GM11168 (cell line): Measurements from ENCODE around the gene CNFN.

Experiments
- in situ Hi-C: fragments of 300-500 bp; cut with MboI; formaldehyde crosslinking; loops from one replicate; pipeline ENCODE4 v1.12.0; 2022; ENCODE audit warnings: low sequenced_read_pairs; ENCODE audit not compliant: unreplicated experiment

Gene CNFN

GRCh38 chr19:42378225-42379215, 11.6 kb downstream of the CNFN start:
- in situ Hi-C loops, result no loop called here

GRCh38 chr19:42376177-42376555, 13.9 kb downstream of the CNFN start:
- in situ Hi-C loops, result no loop called here

GRCh38 chr19:42375415-42376176, 14.5 kb downstream of the CNFN start:
- in situ Hi-C loops, result no loop called here

GRCh38 chr19:42374826-42375376, 15.2 kb downstream of the CNFN start:
- in situ Hi-C loops, result no loop called here

GRCh38 chr19:42370626-42371175, 19.4 kb downstream of the CNFN start:
- in situ Hi-C loops, result no loop called here

- in situ Hi-C loops, result no loop called here
These were observed 20.0 kb downstream of the CNFN start for GRCh38 chr19:42370068-42370520.

GRCh38 chr19:42369433-42370067, 20.5 kb downstream of the CNFN start:
- in situ Hi-C loops, result no loop called here

- in situ Hi-C loops, result no loop called here
These were observed 21.3 kb downstream of the CNFN start for GRCh38 chr19:42368765-42369164.

GRCh38 chr19:42368360-42368759, 21.7 kb downstream of the CNFN start:
- in situ Hi-C loops, result no loop called here

GRCh38 chr19:42367929-42368328, 22.2 kb downstream of the CNFN start:
- in situ Hi-C loops, result no loop called here

GRCh38 chr19:42366673-42367072, 23.4 kb downstream of the CNFN start:
- in situ Hi-C loops, result no loop called here

GRCh38 chr19:42363614-42364346, 26.3 kb downstream of the CNFN start:
- in situ Hi-C loops, result no loop called here

- in situ Hi-C loops, result no loop called here
These were observed 27.1 kb downstream of the CNFN start for GRCh38 chr19:42362891-42363440.

GRCh38 chr19:42362342-42362741, 27.8 kb downstream of the CNFN start:
- in situ Hi-C loops, result no loop called here

- in situ Hi-C loops, result no loop called here
These were observed 28.6 kb downstream of the CNFN start for GRCh38 chr19:42361545-42361910.

GRCh38 chr19:42360787-42361544, 29.1 kb downstream of the CNFN start:
- in situ Hi-C loops, result no loop called here

GRCh38 chr19:42357290-42357689, 32.8 kb downstream of the CNFN start:
- in situ Hi-C loops, result no loop called here

- in situ Hi-C loops, result no loop called here
These were observed 33.4 kb downstream of the CNFN start for GRCh38 chr19:42356686-42357085.

- in situ Hi-C loops, result no loop called here
These were observed 34.2 kb downstream of the CNFN start for GRCh38 chr19:42355896-42356295.
